Epithelial cell of umbilical artery (primary cell): ENCODE data around the gene PPIF. TPM values are rescaled to one million over a fixed set of nuclear protein-coding genes. Genes with fewer than 3 reads are reported as not detected.

Experiments used
- total RNA-seq: library from RNA; depleted of rRNA; stranded (reverse); fragments of >200 nt; gene quantifications from 2 replicates; pipeline ENCODE4 v1.2.3, GENCODE V29; 2014

The PPIF gene
- total RNA-seq, result 16.1 and 17.2 TPM in 2 replicates

GRCh38 chr10:79347226-79347893 is at the start of gene PPIF:
TSS of gene PPIF (plus strand) at chr10:79347469. CDS start at chr10:79347549, 80 bp downstream.

Other genes with a start within 250 kb of the PPIF start
- gene ZCCHC24, start 98.2 kb downstream of the PPIF start, total RNA-seq, result 1.9 and 2.7 TPM in 2 replicates
- gene EIF5AL1, start 165.1 kb downstream of the PPIF start, total RNA-seq, result 0.30 and 0.65 TPM in 2 replicates
- gene SFTPA2, start 212.9 kb downstream of the PPIF start, total RNA-seq, result not detected in 2 replicates